Cardiac atrium fibroblast (primary cell): ENCODE data around the gene RAB10. TPM values are rescaled to one million over a fixed set of nuclear protein-coding genes. Genes with fewer than 3 reads are reported as not detected.

Experiments
- total RNA-seq: library from RNA; depleted of rRNA; stranded (reverse); fragments of >200 nt; gene quantifications from 2 replicates; pipeline ENCODE4 v1.2.3, GENCODE V29; 2015

Gene RAB10
- 94.6 and 105 TPM in 2 replicates for total RNA-seq

DNA sequence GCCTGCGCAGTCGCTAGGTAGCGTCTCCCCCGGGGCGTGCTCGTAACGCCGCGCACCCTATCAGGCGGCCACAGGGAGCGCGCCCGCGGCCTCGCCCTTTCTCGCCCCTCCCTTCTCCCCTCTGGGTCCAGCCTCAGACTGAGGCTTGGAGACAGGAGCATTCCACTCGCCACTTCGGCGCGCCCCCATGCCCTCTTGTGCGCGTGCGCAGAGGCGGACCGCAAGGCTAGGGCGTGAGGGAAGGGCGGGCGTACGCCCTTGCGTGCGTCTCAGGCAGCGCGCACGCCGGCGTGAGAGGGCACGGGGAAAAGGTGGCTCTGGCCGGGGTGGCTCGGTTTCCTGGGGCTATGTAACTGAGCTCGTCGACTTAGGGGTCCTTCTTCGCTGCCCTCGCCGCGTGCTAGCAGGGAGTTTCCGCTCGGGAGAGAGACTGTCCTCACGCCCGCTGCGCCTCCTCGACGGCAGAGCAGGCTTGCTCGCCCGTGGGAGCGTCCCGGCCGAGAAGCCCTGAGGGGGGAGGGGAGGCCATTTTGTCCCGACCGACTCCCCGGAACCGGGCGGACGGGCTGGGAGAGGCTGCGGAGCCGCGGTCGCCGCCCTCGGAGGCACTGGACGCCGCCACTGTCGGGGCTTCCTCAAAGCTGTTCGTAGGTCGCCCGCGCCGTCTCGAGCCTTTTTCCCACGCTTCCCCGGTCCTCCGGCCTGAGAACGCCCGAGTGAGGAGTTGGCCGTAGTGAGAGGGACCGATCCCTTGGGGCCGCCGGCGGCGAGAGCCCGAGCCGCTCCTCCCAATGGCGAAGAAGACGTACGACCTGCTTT is at the start of gene RAB10:
Gene RAB10, plus strand, starts transcription at position 267 of the 819 bp plus-strand sequence. Its CDS starts 525 bp downstream, at position 792.

GRCh38 chr2:26172871-26173775 is 139.2 kb downstream of the RAB10 start, which contains the start of gene GAREM2:
TSS of gene GAREM2 (plus strand) at chr2:26173088. CDS start at chr2:26173221, 133 bp downstream.

Other genes with a start within 250 kb of the RAB10 start
- gene ASXL2, start 155.6 kb upstream of the RAB10 start, total RNA-seq: 8.3 and 11.0 TPM in 2 replicates
- 9.6 and 10.0 TPM in 2 replicates for gene KIF3C, start 51.6 kb upstream of the RAB10 start, total RNA-seq
- gene GAREM2, start 139.0 kb downstream of the RAB10 start, total RNA-seq: 5.3 and 6.0 TPM in 2 replicates
- 116 and 132 TPM in 2 replicates for gene HADHA, start 210.5 kb downstream of the RAB10 start, total RNA-seq
- 108 and 114 TPM in 2 replicates for gene HADHB, start 210.9 kb downstream of the RAB10 start, total RNA-seq